GM23338 (cell line): Measurements from ENCODE around the gene DGKB. TPM values are rescaled to one million over a fixed set of nuclear protein-coding genes. Genes with fewer than 3 reads are reported as not detected.

Experiments
- ATAC-seq: fragments of 200-7000 bp; cut with Tn5 transposase; 3 replicates; pipeline ENCODE4 v1.9.1; 2020
- DNase-seq: peaks from one replicate; pipeline ENCODE4 v3.0.0-alpha.2; 2015; ENCODE audit warnings: low spot score
- H2AFZ ChIP-seq: fragments of 200-600 bp; sonication (generic); 2 replicates; pipeline ENCODE4 v1.8.0; 2016; ENCODE audit warnings: antibody characterized with exemption, mild to moderate bottlenecking, moderate library complexity
- H3F3A ChIP-seq: fragments of 200-600 bp; sonication (generic); replicated peaks from 2 replicates; pipeline ENCODE4 v1.8.0; 2017; ENCODE audit warnings: antibody characterized with exemption, mixed run types, low read depth
- H3K27ac ChIP-seq: fragments of 200-600 bp; sonication (generic); 2 replicates; pipeline ENCODE4 v1.6.1; 2016; ENCODE audit warnings: low read depth
- H3K27me3 ChIP-seq: fragments of 200-600 bp; sonication (generic); 2 replicates; pipeline ENCODE4 v1.8.0; 2016; ENCODE audit warnings: mild to moderate bottlenecking, mixed run types, moderate library complexity; ENCODE audit not compliant: insufficient read depth
- H3K36me3 ChIP-seq: fragments of 200-600 bp; sonication (generic); 2 replicates; pipeline ENCODE4 v1.8.0; 2016; ENCODE audit warnings: mild to moderate bottlenecking; ENCODE audit not compliant: insufficient read depth
- H3K4me1 ChIP-seq: fragments of 200-600 bp; sonication (generic); 2 replicates; pipeline ENCODE4 v1.8.0; 2016; ENCODE audit warnings: mild to moderate bottlenecking, moderate library complexity; ENCODE audit not compliant: insufficient read depth
- H3K4me2 ChIP-seq: fragments of 200-600 bp; sonication (generic); 2 replicates; pipeline ENCODE4 v1.7.1; 2017; ENCODE audit warnings: mixed run types
- H3K4me3 ChIP-seq: fragments of 200-600 bp; sonication (generic); 2 replicates; pipeline ENCODE4 v1.6.1; 2016; ENCODE audit warnings: mixed run types
- H3K79me2 ChIP-seq: fragments of 200-600 bp; sonication (generic); replicated peaks from 2 replicates; pipeline ENCODE4 v1.8.0; 2017; ENCODE audit warnings: mild to moderate bottlenecking; ENCODE audit not compliant: insufficient read depth
- H3K9me2 ChIP-seq: fragments of 200-600 bp; sonication (generic); 2 replicates; pipeline ENCODE4 v1.8.0; 2017; ENCODE audit not compliant: insufficient read depth
- H4K20me1 ChIP-seq: fragments of 200-600 bp; sonication (generic); replicated peaks from 2 replicates; pipeline ENCODE4 v1.8.0; 2017; ENCODE audit warnings: mild to moderate bottlenecking; ENCODE audit not compliant: insufficient read depth
- H3K27ac Mint-ChIP-seq: 2 replicates; pipeline ENCODE4 v1.8.0; 2020; ENCODE audit warnings: inconsistent platforms, mild to moderate bottlenecking, moderate library complexity, mixed read lengths
- H3K27me3 Mint-ChIP-seq: 3 replicates; pipeline ENCODE4 v1.8.0; 2022; ENCODE audit warnings: low read depth, mild to moderate bottlenecking, moderate library complexity, mixed read lengths, inconsistent platforms; ENCODE audit not compliant: insufficient read depth, poor library complexity
- H3K36me3 Mint-ChIP-seq: 3 replicates; pipeline ENCODE4 v1.8.0; 2021; ENCODE audit warnings: low read depth, mild to moderate bottlenecking, inconsistent platforms, moderate library complexity, mixed read lengths
- H3K4me1 Mint-ChIP-seq: 3 replicates; pipeline ENCODE4 v1.8.0; 2020; ENCODE audit warnings: mild to moderate bottlenecking, inconsistent platforms, mixed read lengths
- H3K4me3 Mint-ChIP-seq: 3 replicates; pipeline ENCODE4 v1.8.0; 2021; ENCODE audit warnings: moderate library complexity, mild to moderate bottlenecking, inconsistent platforms, mixed read lengths
- H3K9me3 Mint-ChIP-seq: 3 replicates; pipeline ENCODE4 v1.8.0; 2020; ENCODE audit warnings: moderate library complexity, mild to moderate bottlenecking, inconsistent platforms, mixed read lengths
- CREB1 ChIP-seq: fragments of 250-450 bp; sonication (Bioruptor Pico); IDR thresholded peaks from 2 replicates; pipeline ENCODE4 v1.5.0; 2020; ENCODE audit warnings: low read depth, mild to moderate bottlenecking, moderate library complexity
- CTCF ChIP-seq, 2 experiments: fragments of 200-600 bp in 1 of 2; sonication (generic) in 1 of 2; conservative IDR thresholded peaks; 2 replicates each; pipeline versions ENCODE4 v1.5.1 to v1.6.1; 2016 to 2017; ENCODE audit warnings: antibody characterized with exemption in 2 of 2, low read depth in 2 of 2, mild to moderate bottlenecking in 2 of 2, moderate library complexity in 1 of 2
- ETS1 ChIP-seq: IDR thresholded peaks from 2 replicates; pipeline ENCODE4 v1.6.1; 2016; ENCODE audit warnings: antibody characterized with exemption
- EZH2 ChIP-seq: fragments of 200-600 bp; sonication (generic); IDR thresholded peaks from one replicate; pipeline ENCODE4 v1.8.0; 2017; ENCODE audit warnings: antibody characterized with exemption, mild to moderate bottlenecking, low read depth; ENCODE audit not compliant: unreplicated experiment
- EZH2phosphoT487 ChIP-seq: fragments of 200-600 bp; sonication (generic); IDR thresholded peaks from one replicate; pipeline ENCODE4 v1.8.1; 2018; ENCODE audit warnings: antibody characterized with exemption; ENCODE audit not compliant: unreplicated experiment
- JUNB ChIP-seq: IDR thresholded peaks from one replicate; pipeline ENCODE4 v1.6.1; 2016; ENCODE audit warnings: antibody characterized with exemption; ENCODE audit not compliant: unreplicated experiment
- NANOG ChIP-seq: IDR thresholded peaks from 2 replicates; pipeline ENCODE4 v1.6.1; 2016; ENCODE audit warnings: antibody characterized with exemption, borderline replicate concordance
- STAT1 ChIP-seq: IDR thresholded peaks from one replicate; pipeline ENCODE4 v1.6.1; 2016; ENCODE audit warnings: antibody characterized with exemption; ENCODE audit not compliant: unreplicated experiment
- ZNF114 ChIP-seq: fragments of 250-450 bp; sonication (Bioruptor Pico); IDR thresholded peaks from 2 replicates; pipeline ENCODE4 v1.5.0; 2020; ENCODE audit warnings: mild to moderate bottlenecking, moderate library complexity
- ZNF331 ChIP-seq: fragments of 250-450 bp; sonication (Bioruptor Pico); IDR thresholded peaks from 2 replicates; pipeline ENCODE4 v1.5.0; 2020; ENCODE audit warnings: low read depth, mild to moderate bottlenecking, moderate library complexity
- polyA plus RNA-seq: library from polyadenylated mRNA; unstranded; fragments of >200 nt; fragmentation: Nextera tagmentation; extraction: Ambion mirVana; gene quantifications from 2 replicates; pipeline ENCODE4 v1.2.1, GENCODE V29; 2016
- total RNA-seq: library from RNA; depleted of rRNA; stranded (reverse); fragments of >200 nt; shearing (Covaris generic); gene quantifications from 2 replicates; pipeline ENCODE4 v1.2.3, GENCODE V29; 2014
- TF ChIP-seq, protein P1 (sequence below): fragments of 250-450 bp; sonication (Bioruptor Pico); IDR thresholded peaks from 2 replicates; pipeline ENCODE4 v1.5.0; 2020; ENCODE audit warnings: mild to moderate bottlenecking, moderate library complexity

Gene DGKB
- total and polyA plus RNA-seq, 2 experiments from 2014 or later: 4.8 to 11.5 TPM

DNA sequence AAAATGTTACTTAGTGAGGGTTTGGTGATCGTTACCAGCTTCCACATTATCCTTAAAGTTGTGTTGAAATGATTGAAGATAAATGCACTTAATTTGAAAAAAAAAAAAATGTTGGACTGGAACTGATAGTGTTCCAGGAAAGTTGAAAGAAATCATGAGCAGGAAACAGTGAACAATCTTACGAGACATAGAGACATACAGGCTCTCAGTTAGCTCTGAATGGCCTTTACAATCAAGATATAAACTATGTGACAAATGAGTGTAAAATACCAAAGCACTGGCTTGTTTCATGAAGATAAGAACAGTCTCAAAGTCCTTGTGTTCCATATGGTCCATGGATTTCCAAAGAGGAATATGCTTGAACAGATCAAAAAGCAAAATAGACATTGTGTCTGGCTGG, 483.0 kb downstream of the DGKB start (continued):
- TF ChIP-seq, protein P1, sequence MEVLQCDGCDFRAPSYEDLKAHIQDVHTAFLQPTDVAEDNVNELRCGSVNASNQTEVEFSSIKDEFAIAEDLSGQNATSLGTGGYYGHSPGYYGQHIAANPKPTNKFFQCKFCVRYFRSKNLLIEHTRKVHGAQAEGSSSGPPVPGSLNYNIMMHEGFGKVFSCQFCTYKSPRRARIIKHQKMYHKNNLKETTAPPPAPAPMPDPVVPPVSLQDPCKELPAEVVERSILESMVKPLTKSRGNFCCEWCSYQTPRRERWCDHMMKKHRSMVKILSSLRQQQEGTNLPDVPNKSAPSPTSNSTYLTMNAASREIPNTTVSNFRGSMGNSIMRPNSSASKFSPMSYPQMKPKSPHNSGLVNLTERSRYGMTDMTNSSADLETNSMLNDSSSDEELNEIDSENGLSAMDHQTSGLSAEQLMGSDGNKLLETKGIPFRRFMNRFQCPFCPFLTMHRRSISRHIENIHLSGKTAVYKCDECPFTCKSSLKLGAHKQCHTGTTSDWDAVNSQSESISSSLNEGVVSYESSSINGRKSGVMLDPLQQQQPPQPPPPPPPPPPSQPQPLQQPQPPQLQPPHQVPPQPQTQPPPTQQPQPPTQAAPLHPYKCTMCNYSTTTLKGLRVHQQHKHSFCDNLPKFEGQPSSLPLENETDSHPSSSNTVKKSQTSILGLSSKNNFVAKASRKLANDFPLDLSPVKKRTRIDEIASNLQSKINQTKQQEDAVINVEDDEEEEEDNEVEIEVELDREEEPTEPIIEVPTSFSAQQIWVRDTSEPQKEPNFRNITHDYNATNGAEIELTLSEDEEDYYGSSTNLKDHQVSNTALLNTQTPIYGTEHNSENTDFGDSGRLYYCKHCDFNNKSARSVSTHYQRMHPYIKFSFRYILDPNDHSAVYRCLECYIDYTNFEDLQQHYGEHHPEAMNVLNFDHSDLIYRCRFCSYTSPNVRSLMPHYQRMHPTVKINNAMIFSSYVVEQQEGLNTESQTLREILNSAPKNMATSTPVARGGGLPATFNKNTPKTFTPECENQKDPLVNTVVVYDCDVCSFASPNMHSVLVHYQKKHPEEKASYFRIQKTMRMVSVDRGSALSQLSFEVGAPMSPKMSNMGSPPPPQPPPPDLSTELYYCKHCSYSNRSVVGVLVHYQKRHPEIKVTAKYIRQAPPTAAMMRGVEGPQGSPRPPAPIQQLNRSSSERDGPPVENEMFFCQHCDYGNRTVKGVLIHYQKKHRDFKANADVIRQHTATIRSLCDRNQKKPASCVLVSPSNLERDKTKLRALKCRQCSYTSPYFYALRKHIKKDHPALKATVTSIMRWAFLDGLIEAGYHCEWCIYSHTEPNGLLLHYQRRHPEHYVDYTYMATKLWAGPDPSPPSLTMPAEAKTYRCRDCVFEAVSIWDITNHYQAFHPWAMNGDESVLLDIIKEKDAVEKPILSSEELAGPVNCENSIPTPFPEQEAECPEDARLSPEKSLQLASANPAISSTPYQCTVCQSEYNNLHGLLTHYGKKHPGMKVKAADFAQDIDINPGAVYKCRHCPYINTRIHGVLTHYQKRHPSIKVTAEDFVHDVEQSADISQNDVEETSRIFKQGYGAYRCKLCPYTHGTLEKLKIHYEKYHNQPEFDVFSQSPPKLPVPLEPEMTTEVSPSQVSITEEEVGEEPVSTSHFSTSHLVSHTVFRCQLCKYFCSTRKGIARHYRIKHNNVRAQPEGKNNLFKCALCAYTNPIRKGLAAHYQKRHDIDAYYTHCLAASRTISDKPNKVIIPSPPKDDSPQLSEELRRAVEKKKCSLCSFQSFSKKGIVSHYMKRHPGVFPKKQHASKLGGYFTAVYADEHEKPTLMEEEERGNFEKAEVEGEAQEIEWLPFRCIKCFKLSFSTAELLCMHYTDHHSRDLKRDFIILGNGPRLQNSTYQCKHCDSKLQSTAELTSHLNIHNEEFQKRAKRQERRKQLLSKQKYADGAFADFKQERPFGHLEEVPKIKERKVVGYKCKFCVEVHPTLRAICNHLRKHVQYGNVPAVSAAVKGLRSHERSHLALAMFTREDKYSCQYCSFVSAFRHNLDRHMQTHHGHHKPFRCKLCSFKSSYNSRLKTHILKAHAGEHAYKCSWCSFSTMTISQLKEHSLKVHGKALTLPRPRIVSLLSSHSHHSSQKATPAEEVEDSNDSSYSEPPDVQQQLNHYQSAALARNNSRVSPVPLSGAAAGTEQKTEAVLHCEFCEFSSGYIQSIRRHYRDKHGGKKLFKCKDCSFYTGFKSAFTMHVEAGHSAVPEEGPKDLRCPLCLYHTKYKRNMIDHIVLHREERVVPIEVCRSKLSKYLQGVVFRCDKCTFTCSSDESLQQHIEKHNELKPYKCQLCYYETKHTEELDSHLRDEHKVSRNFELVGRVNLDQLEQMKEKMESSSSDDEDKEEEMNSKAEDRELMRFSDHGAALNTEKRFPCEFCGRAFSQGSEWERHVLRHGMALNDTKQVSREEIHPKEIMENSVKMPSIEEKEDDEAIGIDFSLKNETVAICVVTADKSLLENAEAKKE (CRISPR knock-in tag): no peak
- TF ChIP-seq CREB1 (CRISPR knock-in tag): no peak
- TF ChIP-seq ETS1: no peak

GRCh38 chr7:14418633-14419032, 483.9 kb downstream of the DGKB start:
- Mint-ChIP-seq H3K4me3 (no peak overlapping the region), H3K27me3 (no peaks in the 10 kb centered on the region), H3K4me1 (peaks cover 9% of the 10 kb centered on the region; the same call in 2 of the 3 replicates), H3K27ac (no peak overlapping the region), H3K36me3 (no peaks in the 10 kb centered on the region), H3K9me3 (no peaks in the 10 kb centered on the region)
- Histone ChIP-seq H3K27me3 (no peaks in the 10 kb centered on the region), H3K27ac (no peak overlapping the region), H2AFZ (no peak overlapping the region), H3F3A (no peaks in the 10 kb centered on the region), H3K4me1 (peaks cover 4% of the 10 kb centered on the region; the same call in 1 of the 2 replicates), H3K79me2 (no peaks in the 10 kb centered on the region), H3K4me3 (no peak overlapping the region), H4K20me1 (no peaks in the 10 kb centered on the region), H3K4me2 (no peak overlapping the region), H3K9me2 (no peaks in the 10 kb centered on the region), H3K36me3 (no peaks in the 10 kb centered on the region)
- no peak for DNase-seq
- no peak for ATAC-seq
- TF ChIP-seq CREB1 (CRISPR knock-in tag) (no peak), CTCF (conservative IDR thresholded peaks at IDR 0.05; ENCODE audit: low read depth in 2 of 2) (no peak), STAT1 (no peak), ZNF114 (CRISPR knock-in tag) (no peak), EZH2 (no peak), ZNF331 (CRISPR knock-in tag) (no peak), EZH2phosphoT487 (no peak), JUNB (no peak), NANOG (no peak)
